Vagina (tissue), 2 donors: ENCODE data around the gene SPIB. TPM values are rescaled to one million over a fixed set of nuclear protein-coding genes. Genes with fewer than 3 reads are reported as not detected.
A peak's percentile ranks its signal among the peaks of the same experiment; 100 is the strongest.

Experiments used
- DNase-seq, 2 donors: peaks; one replicate each; pipeline ENCODE4 v3.0.0-alpha.2; 2017; ENCODE audit errors: extremely low spot score in 2 of 2
- H3K27ac ChIP-seq: fragments of 200-600 bp; sonication (generic); one replicate; pipeline ENCODE4 v1.5.1; 2019
- H3K27me3 ChIP-seq: fragments of 200-600 bp; sonication (generic); one replicate; pipeline ENCODE4 v1.5.1; 2019
- H3K36me3 ChIP-seq, 2 donors: fragments of 200-600 bp; sonication (generic); one replicate each; pipeline ENCODE4 v1.5.1; 2017 to 2019
- H3K4me1 ChIP-seq: fragments of 200-600 bp; sonication (generic); one replicate; pipeline ENCODE4 v1.5.1; 2019
- H3K4me3 ChIP-seq, 2 donors: fragments of 200-600 bp; sonication (generic); 1 replicate in 1 of 2; 2 replicates in 1 of 2; pipeline ENCODE4 v1.5.1; 2016 to 2019
- H3K9me3 ChIP-seq: fragments of 200-600 bp; sonication (generic); one replicate; pipeline ENCODE4 v1.5.1; 2019
- CTCF ChIP-seq, 3 experiments: fragments of 450-650 bp in 2 of 3; fragments of 200-600 bp in 1 of 3; sonication (generic) in 1 of 3; IDR thresholded peaks; one replicate each; pipeline ENCODE4 v1.5.1; 2017 to 2019; ENCODE audit warnings: antibody characterized with exemption in 3 of 3, mild to moderate bottlenecking in 2 of 3, moderate library complexity in 2 of 3
- POLR2A ChIP-seq, 2 donors: fragments of 450-650 bp; IDR thresholded peaks; one replicate each; pipeline ENCODE4 v1.6.1; 2017; ENCODE audit warnings: antibody characterized with exemption in 2 of 2, mild to moderate bottlenecking in 2 of 2, moderate library complexity in 2 of 2
- POLR2AphosphoS5 ChIP-seq, 2 donors: sonication (generic); formaldehyde crosslinking; IDR thresholded peaks; one replicate each; pipeline ENCODE4 v1.9.0; 2017; ENCODE audit warnings: antibody characterized with exemption in 2 of 2, mild to moderate bottlenecking in 2 of 2, low read depth in 1 of 2; ENCODE audit not compliant: insufficient read depth in 1 of 2
- intact Hi-C: fragments of 100-400 bp; cut with DNase I; formaldehyde crosslinking; loops from one replicate; pipeline ENCODE4 v1.15.1; 2023
- total RNA-seq: library from RNA; depleted of rRNA; stranded (reverse); fragments of >200 nt; gene quantifications from one replicate; pipeline ENCODE4 v1.2.3, GENCODE V29; 2016

Gene SPIB
- total RNA-seq, 1 donor from 2014 or later: not detected

- no peak overlapping the region for H3K27ac ChIP-seq
- no peak for TF ChIP-seq POLR2A (IDR thresholded peaks at IDR 0.05)
- TF ChIP-seq POLR2AphosphoS5 (IDR thresholded peaks at IDR 0.05; ENCODE audit: insufficient read depth in 1 of 2, low read depth in 1 of 2): no peak
- TF ChIP-seq CTCF (IDR thresholded peaks at IDR 0.05): no peak
- no peak overlapping the region for H3K4me3 ChIP-seq
- peaks cover 0 to 49% of the 10 kb centered on the region in 2 donors for H3K36me3 ChIP-seq
- no peak for DNase-seq
- H3K4me1 ChIP-seq: peaks cover 35% of the 10 kb centered on the region
- H3K9me3 ChIP-seq: no peaks in the 10 kb centered on the region
- H3K27me3 ChIP-seq: no peaks in the 10 kb centered on the region
- intact Hi-C loops: no loop called here
Measured at GRCh38 chr19:50380751-50381151, 38.0 kb upstream of the SPIB start.

GRCh38 chr19:50381881-50382729 lies 36.6 kb upstream of the SPIB start:
- Histone ChIP-seq H3K27ac (no peak overlapping the region), H3K27me3 (no peaks in the 10 kb centered on the region), H3K4me3 (no peak overlapping the region), H3K4me1 (peaks cover 25% of the 10 kb centered on the region), H3K9me3 (no peaks in the 10 kb centered on the region), H3K36me3 (peaks cover 0 to 49% of the 10 kb centered on the region in 2 donors)
- intact Hi-C loops: no loop called here
- no peak for DNase-seq
- TF ChIP-seq POLR2A (IDR thresholded peaks at IDR 0.05) (no peak), CTCF (IDR thresholded peaks at IDR 0.05) (no peak), POLR2AphosphoS5 (IDR thresholded peaks at IDR 0.05; ENCODE audit: insufficient read depth in 1 of 2, low read depth in 1 of 2) (no peak)

GRCh38 chr19:50383001-50383851 lies 35.5 kb upstream of the SPIB start:
- H3K36me3 ChIP-seq: peaks cover 0 to 38% of the 10 kb centered on the region in 2 donors
- no peak for TF ChIP-seq POLR2AphosphoS5 (IDR thresholded peaks at IDR 0.05; ENCODE audit: insufficient read depth in 1 of 2, low read depth in 1 of 2)
- no peak for TF ChIP-seq POLR2A (IDR thresholded peaks at IDR 0.05)
- TF ChIP-seq CTCF (IDR thresholded peaks at IDR 0.05): no peak
- peak overlapping the region; percentile 75 for H3K27ac ChIP-seq
- no peaks in the 10 kb centered on the region for H3K27me3 ChIP-seq
- H3K4me3 ChIP-seq: peak overlapping the region; percentile 54 to 72
- intact Hi-C loops: no loop called here
- H3K4me1 ChIP-seq: peaks cover 19% of the 10 kb centered on the region
- H3K9me3 ChIP-seq: no peaks in the 10 kb centered on the region
- DNase-seq: no peak

GRCh38 chr19:50383852-50384684 lies 34.7 kb upstream of the SPIB start, which contains the start of gene POLD1:
POLD1 (plus strand) TSS chr19:50384347; CDS start chr19:50398852, 14,505 bp downstream.
- Histone ChIP-seq H3K27me3 (no peaks in the 10 kb centered on the region), H3K36me3 (peaks cover 0 to 30% of the 10 kb centered on the region in 2 donors), H3K27ac (peak within 1 kb of the TSS; percentile 75), H3K4me3 (peak within 1 kb of the TSS; percentile 54 to 72), H3K9me3 (no peaks in the 10 kb centered on the region), H3K4me1 (peaks cover 19% of the 10 kb centered on the region)
- DNase-seq: peak in 1 of 2 donors; percentile 95
- intact Hi-C loops: no loop called here
- TF ChIP-seq POLR2A (IDR thresholded peaks at IDR 0.05) (no peak), POLR2AphosphoS5 (IDR thresholded peaks at IDR 0.05; ENCODE audit: insufficient read depth in 1 of 2, low read depth in 1 of 2) (peak; percentile 78 to 87), CTCF (IDR thresholded peaks at IDR 0.05) (no peak)
